Activated CD8-positive, alpha-beta memory T cell treated with anti-CD3 and anti-CD28 coated beads, Interleukin-2, amount 10 ng/mL, durations not matched to agents 7 days and 5 days (primary cell): ENCODE measurements around the gene CDC20. TPM values are rescaled to one million over a fixed set of nuclear protein-coding genes. Genes with fewer than 3 reads are reported as not detected.

Experiments used
- ATAC-seq: fragments of 150-1000 bp; cut with Tn5 transposase; one replicate; pipeline ENCODE4 v1.10.0; 2021; ENCODE audit warnings: moderate library complexity
- CTCF ChIA-PET: fragments of 350-600 bp; sonication (Branson Sonifier 250); formaldehyde crosslinking; loops from one replicate; lab custom pipeline; 2021; ENCODE audit warnings: antibody characterized with exemption; lab: Charles Lee
- DNase-seq: peaks from one replicate; pipeline ENCODE4 v3.0.0-alpha.2; 2020
- H3K27ac Mint-ChIP-seq: one replicate; pipeline ENCODE4 v1.8.0; 2021; ENCODE audit warnings: mild to moderate bottlenecking, mixed read lengths
- H3K27me3 Mint-ChIP-seq: one replicate; pipeline ENCODE4 v1.8.0; 2021; ENCODE audit warnings: mixed read lengths
- H3K36me3 Mint-ChIP-seq: one replicate; pipeline ENCODE4 v1.8.0; 2021; ENCODE audit warnings: mild to moderate bottlenecking, mixed read lengths
- H3K4me1 Mint-ChIP-seq: one replicate; pipeline ENCODE4 v1.8.0; 2021; ENCODE audit warnings: mixed read lengths
- H3K4me3 Mint-ChIP-seq: one replicate; pipeline ENCODE4 v1.8.0; 2021; ENCODE audit warnings: mild to moderate bottlenecking, moderate library complexity, mixed read lengths
- H3K9me3 Mint-ChIP-seq: one replicate; pipeline ENCODE4 v1.8.0; 2022; ENCODE audit warnings: low read depth, mixed read lengths
- total RNA-seq, 2 experiments: library from RNA; stranded (reverse); gene quantifications; one replicate each; pipeline ENCODE4 v1.2.3, GENCODE V29; 2021

Gene CDC20
- 100 to 1,000 TPM; 188 to 194 TPM for total RNA-seq

DNA sequence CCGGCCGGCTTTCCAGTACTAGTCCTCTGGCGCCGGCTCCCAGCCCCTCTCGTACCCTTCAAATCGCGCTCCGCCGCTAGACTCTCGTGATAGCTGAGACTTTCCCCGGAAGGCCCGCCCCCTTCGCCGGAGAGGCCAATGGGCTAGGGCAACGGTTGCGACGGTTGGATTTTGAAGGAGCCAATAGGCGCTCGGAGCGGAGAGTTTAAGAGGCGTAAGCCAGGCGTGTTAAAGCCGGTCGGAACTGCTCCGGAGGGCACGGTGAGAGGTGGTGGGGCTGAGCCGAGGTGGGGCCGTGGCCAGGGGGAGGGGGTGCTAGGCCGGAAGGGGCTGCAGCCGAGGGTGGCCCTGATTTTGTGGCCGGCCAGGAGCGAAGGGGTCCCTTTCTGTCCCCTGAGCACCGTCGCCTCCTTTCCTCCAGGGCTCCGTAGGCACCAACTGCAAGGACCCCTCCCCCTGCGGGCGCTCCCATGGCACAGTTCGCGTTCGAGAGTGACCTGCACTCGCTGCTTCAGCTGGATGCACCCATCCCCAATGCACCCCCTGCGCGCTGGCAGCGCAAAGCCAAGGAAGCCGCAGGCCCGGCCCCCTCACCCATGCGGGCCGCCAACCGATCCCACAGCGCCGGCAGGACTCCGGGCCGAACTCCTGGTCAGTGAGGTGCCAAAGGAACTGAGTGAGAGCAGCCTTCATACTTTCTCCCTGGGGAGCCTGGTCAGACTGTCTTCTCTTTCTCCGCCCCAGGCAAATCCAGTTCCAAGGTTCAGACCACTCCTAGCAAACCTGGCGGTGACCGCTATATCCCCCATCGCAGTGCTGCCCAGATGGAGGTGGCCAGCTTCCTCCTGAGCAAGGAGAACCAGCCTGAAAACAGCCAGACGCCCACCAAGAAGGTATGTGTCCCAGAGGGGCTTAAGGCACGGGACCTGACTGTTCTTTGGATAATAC, at the start of gene CDC20:
Gene CDC20, plus strand, starts transcription at position 236 of the 948 bp plus-strand sequence. Its CDS starts 235 bp downstream, at position 471.
- Mint-ChIP-seq H3K9me3 (no peaks in the 10 kb centered on the region), H3K27ac (peak within 1 kb of the TSS; percentile 89), H3K4me3 (peak within 1 kb of the TSS; percentile 94), H3K27me3 (no peaks in the 10 kb centered on the region), H3K4me1 (peaks cover 51% of the 10 kb centered on the region), H3K36me3 (peaks cover 51% of the 10 kb centered on the region)
- DNase-seq (peak; percentile 100), ATAC-seq (peak; percentile 97)
- CTCF ChIA-PET: interaction anchor here (0.6 to 2.7 kb wide), 8 partner anchors 9 to 140 kb away, joined by 3 to 12 read pairs (median 4); partner anchors contain the start of gene ELOVL1

- Mint-ChIP-seq H3K9me3 (no peaks in the 10 kb centered on the region), H3K4me3 (no peak overlapping the region), H3K27ac (no peak overlapping the region), H3K36me3 (no peaks in the 10 kb centered on the region), H3K27me3 (no peaks in the 10 kb centered on the region), H3K4me1 (no peaks in the 10 kb centered on the region)
- no peak for ATAC-seq
- CTCF ChIA-PET: no interaction called here
- DNase-seq: no peak
Observed at GRCh38 chr1:43309405-43310025, 49.3 kb upstream of the CDC20 start.

DNA sequence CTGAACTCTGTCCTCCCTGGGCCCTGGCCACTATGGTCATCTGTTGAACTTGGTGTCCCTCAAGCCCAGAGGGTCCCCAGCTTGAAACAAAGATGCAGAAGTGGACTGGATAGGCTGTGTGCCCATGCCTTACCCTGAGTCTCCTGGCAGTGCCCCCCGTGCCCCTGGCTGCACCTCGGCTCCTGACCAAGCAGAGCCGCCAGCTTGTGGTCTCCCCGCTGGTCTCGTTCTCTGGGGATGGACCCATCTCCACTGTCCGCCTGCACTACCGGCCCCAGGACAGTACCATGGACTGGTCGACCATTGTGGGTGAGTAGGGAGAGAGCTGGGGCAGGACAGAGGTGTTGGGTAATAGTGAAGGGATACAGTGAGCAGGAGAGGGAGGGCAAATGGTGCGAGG, 47.3 kb upstream of the CDC20 start:
- no peak for ATAC-seq
- no peaks in the 10 kb centered on the region for H3K27me3 Mint-ChIP-seq

DNA sequence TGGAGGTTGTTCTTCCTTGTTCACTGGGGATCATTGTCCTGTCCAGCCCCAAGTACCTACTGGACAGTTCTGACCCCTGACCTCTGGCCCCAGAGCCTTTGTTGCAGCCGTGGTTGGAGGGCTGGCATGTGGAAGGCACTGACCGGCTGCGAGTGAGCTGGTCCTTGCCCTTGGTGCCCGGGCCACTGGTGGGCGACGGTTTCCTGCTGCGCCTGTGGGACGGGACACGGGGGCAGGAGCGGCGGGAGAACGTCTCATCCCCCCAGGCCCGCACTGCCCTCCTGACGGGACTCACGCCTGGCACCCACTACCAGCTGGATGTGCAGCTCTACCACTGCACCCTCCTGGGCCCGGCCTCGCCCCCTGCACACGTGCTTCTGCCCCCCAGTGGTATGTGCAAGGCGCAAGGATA, 46.6 kb upstream of the CDC20 start:
- DNase-seq: no peak
- H3K4me1 Mint-ChIP-seq: no peaks in the 10 kb centered on the region
- H3K4me3 Mint-ChIP-seq: no peak overlapping the region
- no peak for ATAC-seq
- H3K36me3 Mint-ChIP-seq: no peaks in the 10 kb centered on the region
- CTCF ChIA-PET: no interaction called here
- H3K27ac Mint-ChIP-seq: no peak overlapping the region
- no peaks in the 10 kb centered on the region for H3K9me3 Mint-ChIP-seq
- no peaks in the 10 kb centered on the region for H3K27me3 Mint-ChIP-seq

More for the DNA sequence above, 47.3 kb upstream of the CDC20 start:
- Mint-ChIP-seq H3K4me1 (no peaks in the 10 kb centered on the region), H3K27ac (no peak overlapping the region), H3K9me3 (no peaks in the 10 kb centered on the region), H3K36me3 (no peaks in the 10 kb centered on the region), H3K4me3 (no peak overlapping the region)
- no peak for DNase-seq
- CTCF ChIA-PET: no interaction called here

GRCh38 chr1:43312663-43313515, 45.9 kb upstream of the CDC20 start:
- CTCF ChIA-PET: no interaction called here
- DNase-seq: no peak
- Mint-ChIP-seq H3K9me3 (no peaks in the 10 kb centered on the region), H3K27ac (no peak overlapping the region), H3K4me3 (no peak overlapping the region), H3K27me3 (no peaks in the 10 kb centered on the region), H3K36me3 (no peaks in the 10 kb centered on the region), H3K4me1 (no peaks in the 10 kb centered on the region)
- ATAC-seq: no peak

GRCh38 chr1:43313771-43314170, 45.0 kb upstream of the CDC20 start:
- H3K4me1 Mint-ChIP-seq: no peaks in the 10 kb centered on the region
- no peaks in the 10 kb centered on the region for H3K9me3 Mint-ChIP-seq
- ATAC-seq (no peak), DNase-seq (no peak)
- H3K27ac Mint-ChIP-seq: no peak overlapping the region
- H3K36me3 Mint-ChIP-seq: no peaks in the 10 kb centered on the region
- CTCF ChIA-PET: no interaction called here
- no peak overlapping the region for H3K4me3 Mint-ChIP-seq
- no peaks in the 10 kb centered on the region for H3K27me3 Mint-ChIP-seq

DNA sequence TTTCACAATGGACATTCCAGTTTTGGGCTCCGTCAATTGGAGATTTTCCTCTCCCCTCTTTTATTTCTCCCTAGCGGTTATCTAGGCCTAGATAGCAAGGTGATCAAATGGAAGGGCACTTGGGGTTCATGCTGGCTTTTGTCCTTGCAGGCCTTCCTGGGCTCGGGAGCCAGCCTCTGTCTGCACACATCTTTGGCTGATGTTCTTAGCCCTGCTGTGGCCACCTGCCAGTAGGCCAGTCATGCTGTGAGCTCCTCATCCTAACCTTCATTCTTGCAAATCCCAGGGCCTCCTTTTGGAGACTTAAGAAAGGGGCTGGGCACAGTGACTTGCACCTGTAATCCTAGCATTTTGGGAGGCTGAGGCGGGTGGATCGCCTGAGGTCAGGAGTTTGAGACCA, 44.5 kb upstream of the CDC20 start:
- CTCF ChIA-PET: no interaction called here
- DNase-seq: no peak
- H3K4me3 Mint-ChIP-seq: no peak overlapping the region
- H3K27me3 Mint-ChIP-seq: no peaks in the 10 kb centered on the region
- H3K4me1 Mint-ChIP-seq: no peaks in the 10 kb centered on the region
- H3K36me3 Mint-ChIP-seq: no peaks in the 10 kb centered on the region
- H3K9me3 Mint-ChIP-seq: no peaks in the 10 kb centered on the region
- no peak for ATAC-seq
- no peak overlapping the region for H3K27ac Mint-ChIP-seq

GRCh38 chr1:43315481-43315880, 43.3 kb upstream of the CDC20 start:
- Mint-ChIP-seq H3K9me3 (no peaks in the 10 kb centered on the region), H3K36me3 (no peaks in the 10 kb centered on the region), H3K4me3 (no peak overlapping the region), H3K4me1 (no peaks in the 10 kb centered on the region), H3K27ac (no peak overlapping the region), H3K27me3 (no peaks in the 10 kb centered on the region)
- ATAC-seq (no peak), DNase-seq (no peak)
- CTCF ChIA-PET: no interaction called here

GRCh38 chr1:43315963-43316737, 42.6 kb upstream of the CDC20 start:
- no peaks in the 10 kb centered on the region for H3K9me3 Mint-ChIP-seq
- no peaks in the 10 kb centered on the region for H3K4me1 Mint-ChIP-seq
- DNase-seq (no peak), ATAC-seq (no peak)
- no peak overlapping the region for H3K4me3 Mint-ChIP-seq
- H3K27me3 Mint-ChIP-seq: no peaks in the 10 kb centered on the region
- CTCF ChIA-PET: interaction anchor here (1.8 kb wide), 1 partner anchor 13 kb away, joined by 3 read pairs; no protein-coding TSS in a partner anchor
- no peaks in the 10 kb centered on the region for H3K36me3 Mint-ChIP-seq
- H3K27ac Mint-ChIP-seq: no peak overlapping the region

DNA sequence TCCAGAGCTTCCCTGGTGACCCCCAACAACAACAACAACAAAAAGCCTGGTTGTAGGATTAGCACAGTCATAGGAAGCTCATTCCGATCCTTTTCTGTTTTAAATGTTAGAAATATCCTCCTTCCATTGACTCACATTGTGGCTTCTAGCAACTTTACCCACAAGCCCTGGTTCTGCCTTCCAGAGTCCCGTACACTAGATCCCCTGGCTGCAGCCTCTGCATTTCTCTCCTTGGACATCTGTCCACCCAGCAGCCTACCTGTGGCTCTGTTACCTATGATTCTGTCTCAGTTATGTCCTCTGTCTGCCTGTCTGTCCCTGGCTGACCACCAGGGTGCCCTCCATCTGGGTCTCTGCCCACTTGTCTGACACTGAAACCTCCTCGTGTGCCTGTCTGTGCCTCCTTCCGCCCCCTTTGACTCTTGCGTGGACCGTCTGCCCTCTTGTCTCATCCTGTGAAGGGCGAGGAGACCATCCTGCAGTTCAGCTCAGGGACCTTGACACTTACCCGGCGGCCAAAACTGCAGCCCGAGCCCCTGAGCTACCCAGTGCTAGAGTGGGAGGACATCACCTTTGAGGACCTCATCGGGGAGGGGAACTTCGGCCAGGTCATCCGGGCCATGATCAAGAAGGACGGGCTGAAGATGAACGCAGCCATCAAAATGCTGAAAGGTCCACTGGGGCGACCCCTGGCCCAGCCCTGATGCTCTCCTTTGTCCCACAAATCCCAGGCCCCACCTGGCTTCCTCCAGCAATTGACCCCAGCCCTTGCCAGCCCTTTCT, 41.9 kb upstream of the CDC20 start:
- no peak for ATAC-seq
- Mint-ChIP-seq H3K4me3 (no peak overlapping the region), H3K36me3 (no peaks in the 10 kb centered on the region)

GRCh38 chr1:43317817-43318471, 40.8 kb upstream of the CDC20 start:
- H3K9me3 Mint-ChIP-seq: no peaks in the 10 kb centered on the region
- no peak for ATAC-seq
- CTCF ChIA-PET: interaction anchor here (1.8 kb wide), 1 partner anchor 11 kb away, joined by 3 read pairs; no protein-coding TSS in a partner anchor
- no peak overlapping the region for H3K27ac Mint-ChIP-seq
- no peaks in the 10 kb centered on the region for H3K27me3 Mint-ChIP-seq
- no peak overlapping the region for H3K4me3 Mint-ChIP-seq
- no peak for DNase-seq
- H3K4me1 Mint-ChIP-seq: no peaks in the 10 kb centered on the region
- no peaks in the 10 kb centered on the region for H3K36me3 Mint-ChIP-seq

More for the DNA sequence above, 41.9 kb upstream of the CDC20 start:
- CTCF ChIA-PET: interaction anchor here (1.8 kb wide), 1 partner anchor 12 kb away, joined by 3 read pairs; no protein-coding TSS in a partner anchor
- H3K9me3 Mint-ChIP-seq: no peaks in the 10 kb centered on the region
- DNase-seq: no peak
- no peaks in the 10 kb centered on the region for H3K4me1 Mint-ChIP-seq
- no peak overlapping the region for H3K27ac Mint-ChIP-seq
- no peaks in the 10 kb centered on the region for H3K27me3 Mint-ChIP-seq
